ENCODE data around the gene MAFF.

GRCh38 chr22:38264322-38264843 lies 62.6 kb downstream of the MAFF start:
- TF ChIP-seq GATA2 (IDR thresholded peaks at IDR 0.05; ENCODE audit: low read depth, low read length) (no peak), GATA3 (IDR thresholded peaks at IDR 0.05; ENCODE audit: low read depth, low read length) (no peak)
